Neuronal stem cell (in vitro differentiated cells): ENCODE data around the gene PDRG1.
A peak's percentile ranks its signal among the peaks of the same experiment; 100 is the strongest.

ENCODE experiments used
- DNase-seq: peaks from one replicate; pipeline ENCODE4 v3.0.0-alpha.2; 2013; ENCODE audit warnings: low spot score
- H2AFZ ChIP-seq: one replicate; pipeline ENCODE4 v1.6.1; 2013; ENCODE audit warnings: mild to moderate bottlenecking, low read length, inconsistent platforms
- H2AK5ac ChIP-seq: 2 replicates; pipeline ENCODE4 v1.6.1; 2013; ENCODE audit warnings: low read depth, mild to moderate bottlenecking, inconsistent platforms, low read length, moderate library complexity, mixed read lengths
- H2BK120ac ChIP-seq: 2 replicates; pipeline ENCODE4 v1.6.1; 2013; ENCODE audit warnings: low read depth, mild to moderate bottlenecking, inconsistent platforms, low read length, moderate library complexity, mixed read lengths
- H2BK12ac ChIP-seq: one replicate; pipeline ENCODE4 v1.6.1; 2013; ENCODE audit warnings: low read length, inconsistent platforms
- H2BK15ac ChIP-seq: 2 replicates; pipeline ENCODE4 v1.6.1; 2013; ENCODE audit warnings: mild to moderate bottlenecking, low read length, inconsistent platforms, mixed read lengths
- H2BK5ac ChIP-seq: one replicate; pipeline ENCODE4 v1.6.1; 2013; ENCODE audit warnings: inconsistent platforms, mild to moderate bottlenecking, low read length, moderate library complexity
- H3K14ac ChIP-seq: one replicate; pipeline ENCODE4 v1.6.1; 2013; ENCODE audit warnings: low read length, inconsistent platforms
- H3K18ac ChIP-seq: 2 replicates; pipeline ENCODE4 v1.6.1; 2013; ENCODE audit warnings: low read length, inconsistent platforms
- H3K23ac ChIP-seq: 2 replicates; pipeline ENCODE4 v1.6.1; 2013; ENCODE audit warnings: low read depth, mild to moderate bottlenecking, mixed read lengths, low read length, inconsistent platforms; ENCODE audit not compliant: poor library complexity
- H3K27ac ChIP-seq: replicated peaks from 3 replicates; pipeline ENCODE4 v1.5.1; 2013; ENCODE audit warnings: low read length, inconsistent platforms
- H3K27me3 ChIP-seq, 3 experiments: 2 replicates each; pipeline ENCODE4 v1.6.1; 2013; ENCODE audit warnings: low read length in 3 of 3, mild to moderate bottlenecking in 2 of 3, inconsistent platforms in 1 of 3, low read depth in 1 of 3, mixed read lengths in 1 of 3, moderate library complexity in 1 of 3; ENCODE audit not compliant: control insufficient read depth in 3 of 3, insufficient read depth in 3 of 3
- H3K36me3 ChIP-seq, 2 donors: replicated peaks in 1 of 2; 2 replicates each; pipeline ENCODE4 v1.6.1; 2013; ENCODE audit warnings: low read length in 2 of 2; ENCODE audit not compliant: control insufficient read depth in 2 of 2, insufficient read depth in 2 of 2
- H3K4ac ChIP-seq: 2 replicates; pipeline ENCODE4 v1.6.1; 2013; ENCODE audit warnings: inconsistent platforms, mild to moderate bottlenecking, low read length, moderate library complexity
- H3K4me1 ChIP-seq, 2 donors: 1 replicate in 1 of 2; 2 replicates in 1 of 2; pipeline ENCODE4 v1.6.1; 2013; ENCODE audit warnings: low read length in 2 of 2, low read depth in 1 of 2; ENCODE audit not compliant: control insufficient read depth in 2 of 2, insufficient read depth in 1 of 2
- H3K4me2 ChIP-seq: one replicate; pipeline ENCODE4 v1.6.1; 2013; ENCODE audit warnings: mild to moderate bottlenecking, low read length, inconsistent platforms; ENCODE audit not compliant: insufficient read depth, poor library complexity, severe bottlenecking
- H3K4me3 ChIP-seq, 2 donors: 2 replicates each; pipeline ENCODE4 v1.5.1; 2013; ENCODE audit warnings: low read length in 2 of 2, mild to moderate bottlenecking in 2 of 2, inconsistent platforms in 1 of 2, moderate library complexity in 1 of 2
- H3K79me1 ChIP-seq: one replicate; pipeline ENCODE4 v1.6.1; 2013; ENCODE audit warnings: low read depth, mild to moderate bottlenecking, inconsistent platforms, low read length, moderate library complexity
- H3K9ac ChIP-seq: one replicate; pipeline ENCODE4 v1.6.1; 2013; ENCODE audit warnings: mild to moderate bottlenecking, low read depth, low read length, inconsistent platforms; ENCODE audit not compliant: poor library complexity
- H3K9me3 ChIP-seq, 2 donors: replicated peaks in 1 of 2; 2 replicates each; pipeline versions ENCODE3 to v1.6.1; 2013; ENCODE audit warnings: low read length in 2 of 2, mild to moderate bottlenecking in 2 of 2, inconsistent platforms in 1 of 2, low read depth in 1 of 2, mixed read lengths in 1 of 2, moderate library complexity in 1 of 2; ENCODE audit not compliant: control insufficient read depth in 2 of 2, insufficient read depth in 1 of 2
- H4K8ac ChIP-seq: one replicate; pipeline ENCODE4 v1.6.1; 2013; ENCODE audit warnings: low read depth, mild to moderate bottlenecking, inconsistent platforms, low read length, moderate library complexity
- H4K91ac ChIP-seq: one replicate; pipeline ENCODE4 v1.6.1; 2013; ENCODE audit warnings: low read length, low read depth, mild to moderate bottlenecking, inconsistent platforms; ENCODE audit not compliant: poor library complexity
- WGBS, 2 donors: extraction: QIAGEN DNeasy Blood & Tissue Kit; methylation state at CpG; one replicate each; pipeline ENCODE4 v1.1.7; 2013; ENCODE audit warnings: missing lambda C conversion rate in 2 of 2, mixed read lengths in 1 of 2; ENCODE audit not compliant: insufficient read length in 2 of 2, insufficient replicate concordance in 1 of 2; ENCODE audit errors: extremely low coverage in 2 of 2; 5-methylcytosine and 5-hydroxymethylcytosine counted together

Gene PDRG1

DNA sequence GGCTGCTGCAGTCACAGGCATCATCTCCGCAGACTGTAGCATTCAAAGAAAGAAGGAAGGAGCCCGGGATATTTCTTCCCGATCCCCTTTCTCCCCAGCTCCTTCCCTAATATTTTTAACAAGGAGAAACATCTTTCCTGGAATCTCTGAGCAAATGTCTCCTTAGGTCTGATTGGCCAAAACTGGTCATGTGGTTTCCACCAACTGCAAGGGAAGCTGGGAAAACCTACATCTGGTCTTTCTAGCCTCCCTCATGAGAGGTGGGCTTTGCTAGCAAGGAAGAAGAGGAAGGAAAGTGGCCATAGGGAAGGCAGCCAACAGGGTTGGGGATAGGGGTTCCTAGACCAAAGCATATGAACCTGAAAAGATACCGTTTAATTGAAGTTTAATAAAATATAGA is 35.1 kb downstream of the PDRG1 start:
- no peak overlapping the region for H3K9ac ChIP-seq
- no peak overlapping the region for H3K4me2 ChIP-seq
- no peak overlapping the region for H4K8ac ChIP-seq
- H2AK5ac ChIP-seq: no peak overlapping the region
- no peaks in the 10 kb centered on the region for H3K79me1 ChIP-seq
- H3K23ac ChIP-seq: no peak overlapping the region
- H2BK120ac ChIP-seq: no peak overlapping the region
- no peaks in the 10 kb centered on the region for H3K9me3 ChIP-seq
- WGBS, 2 donors: no CpG with 5 or more reads among the region's 4 CpGs
- DNase-seq: no peak
- H3K27me3 ChIP-seq: no peaks in the 10 kb centered on the region
- no peak overlapping the region for H2BK12ac ChIP-seq
- H3K27ac ChIP-seq: no peak overlapping the region
- no peak overlapping the region for H2AFZ ChIP-seq
- no peak overlapping the region for H3K4ac ChIP-seq
- H3K4me1 ChIP-seq: no peaks in the 10 kb centered on the region
- H3K18ac ChIP-seq: no peak overlapping the region
- no peak overlapping the region for H2BK5ac ChIP-seq
- no peak overlapping the region for H2BK15ac ChIP-seq
- no peak overlapping the region for H4K91ac ChIP-seq
- no peak overlapping the region for H3K4me3 ChIP-seq
- no peak overlapping the region for H3K14ac ChIP-seq
- no peaks in the 10 kb centered on the region for H3K36me3 ChIP-seq

DNA sequence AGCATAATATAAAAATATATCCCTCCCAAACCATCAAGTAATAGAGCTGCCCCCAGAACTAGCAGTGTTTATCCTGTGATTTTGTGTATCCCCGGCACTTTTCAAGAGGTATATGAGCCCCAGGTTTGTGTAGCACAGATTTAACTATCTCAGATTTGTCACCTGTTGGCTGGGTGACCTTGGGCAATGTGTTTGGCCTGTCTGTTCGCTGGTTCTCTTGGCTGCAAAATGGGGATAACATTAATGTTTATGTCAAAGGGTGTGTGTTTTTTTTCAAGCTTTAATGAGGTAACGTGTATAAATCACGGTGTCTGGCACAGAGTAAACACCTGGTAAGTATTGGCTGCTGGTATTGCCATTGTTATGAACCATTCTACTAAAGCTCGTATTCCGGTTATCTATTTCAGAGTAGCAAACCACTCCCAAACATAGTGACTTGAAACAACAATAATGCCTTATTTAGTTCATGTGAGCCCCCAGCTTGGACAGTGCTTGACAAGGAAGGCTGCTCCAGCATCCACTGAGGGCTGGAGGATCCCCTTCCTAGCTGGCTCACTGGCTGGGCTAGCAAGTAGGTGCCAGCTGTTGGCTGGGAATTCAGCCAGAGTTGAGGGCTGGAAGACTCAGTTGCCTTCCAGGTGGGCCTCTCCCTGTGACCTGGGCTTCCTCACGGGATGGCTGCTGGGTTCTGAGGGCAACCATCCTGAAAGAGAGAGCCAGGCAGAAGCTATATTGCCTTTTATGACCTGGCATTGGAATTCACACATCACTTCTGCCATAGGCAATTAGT is 36.2 kb downstream of the PDRG1 start:
- Histone ChIP-seq H3K36me3 (no peaks in the 10 kb centered on the region), H2BK5ac (no peak overlapping the region), H3K14ac (no peak overlapping the region), H4K8ac (no peak overlapping the region), H3K4me2 (no peak overlapping the region), H3K4me1 (peaks cover 0 to 4% of the 10 kb centered on the region in 2 donors), H3K27ac (no peak overlapping the region), H3K4me3 (no peak overlapping the region), H3K9me3 (no peaks in the 10 kb centered on the region), H2AFZ (no peak overlapping the region), H3K23ac (no peak overlapping the region), H2AK5ac (no peak overlapping the region), H3K4ac (no peak overlapping the region), H2BK12ac (no peak overlapping the region), H2BK120ac (no peak overlapping the region), H2BK15ac (no peak overlapping the region), H3K18ac (no peak overlapping the region), H3K27me3 (no peaks in the 10 kb centered on the region), H3K9ac (no peak overlapping the region), H3K79me1 (no peaks in the 10 kb centered on the region), H4K91ac (no peak overlapping the region)
- WGBS, 2 donors: no CpG with 5 or more reads among the region's 7 CpGs
- no peak for DNase-seq

DNA sequence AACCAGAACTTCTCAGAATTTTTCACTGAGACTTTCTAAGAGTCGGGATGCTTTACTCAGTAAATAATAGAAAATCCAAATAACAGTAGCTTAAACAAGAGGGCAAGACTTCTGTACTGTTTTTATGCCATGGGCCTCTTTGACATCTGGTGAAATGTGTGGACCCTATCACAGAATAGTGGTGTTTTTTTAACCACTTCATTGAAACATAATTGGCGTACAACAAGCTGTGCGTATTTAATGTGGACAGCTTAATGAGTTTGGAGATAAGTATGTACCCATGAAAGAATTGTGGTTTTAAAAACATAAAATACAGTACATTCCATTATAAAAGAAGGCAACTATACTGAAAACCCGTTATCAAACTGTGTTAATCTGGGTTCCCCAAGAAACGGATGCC is 37.7 kb downstream of the PDRG1 start:
- WGBS, 2 donors: no CpG with 5 or more reads among the region's 5 CpGs
- H2BK5ac ChIP-seq: no peak overlapping the region

DNA sequence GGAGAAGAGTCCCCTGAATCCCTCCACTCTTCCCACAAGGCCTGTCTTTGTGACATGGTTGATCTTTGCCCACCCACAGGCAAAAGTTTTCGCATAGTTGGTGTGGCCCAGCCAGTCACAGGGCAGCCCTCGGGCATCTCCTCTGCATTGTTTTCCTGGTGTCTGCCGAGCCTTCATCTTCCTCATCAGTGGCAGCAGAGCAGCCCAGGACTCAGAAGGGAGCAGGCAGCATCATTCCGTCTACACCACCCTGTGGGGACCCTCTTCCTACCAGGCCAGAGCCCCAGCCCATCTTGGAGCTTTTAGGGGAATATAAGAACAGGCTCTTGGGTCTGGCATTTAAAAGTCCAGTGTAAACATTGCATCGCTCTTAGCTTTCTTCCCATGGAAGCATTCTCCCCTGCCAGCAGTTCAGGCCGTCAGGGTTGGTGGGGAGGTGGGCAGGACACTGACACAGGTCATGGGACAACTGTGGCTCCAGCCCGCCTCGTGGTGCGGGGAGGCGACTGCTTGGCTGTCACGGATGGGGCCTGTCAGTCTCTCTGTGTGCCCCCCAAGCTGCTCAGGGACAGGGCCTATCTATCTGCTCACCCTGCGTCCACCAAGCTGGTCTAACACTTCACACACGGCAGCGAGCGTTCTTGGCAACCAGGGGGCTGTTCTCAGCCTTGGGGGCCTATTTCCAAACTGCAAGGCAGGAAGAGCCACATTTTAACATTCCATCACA is 38.3 kb downstream of the PDRG1 start:
- H3K4ac ChIP-seq: no peak overlapping the region
- H3K23ac ChIP-seq: peak overlapping the region; percentile 45
- no CpG with 5 or more reads among the region's 15 CpGs for WGBS, 2 donors
- H3K79me1 ChIP-seq: no peaks in the 10 kb centered on the region
- no peak overlapping the region for H3K9ac ChIP-seq
- no peak overlapping the region for H4K8ac ChIP-seq
- H3K4me3 ChIP-seq: no peak overlapping the region
- no peak overlapping the region for H2BK15ac ChIP-seq
- H2AFZ ChIP-seq: no peak overlapping the region
- H3K27ac ChIP-seq: no peak overlapping the region
- no peaks in the 10 kb centered on the region for H3K9me3 ChIP-seq
- no peak overlapping the region for H3K14ac ChIP-seq
- H3K36me3 ChIP-seq: no peaks in the 10 kb centered on the region
- no peak overlapping the region for H2BK12ac ChIP-seq
- peak overlapping the region; percentile 82 for H3K18ac ChIP-seq
- peak overlapping the region; percentile 4 for H2BK5ac ChIP-seq
- H3K4me2 ChIP-seq: no peak overlapping the region
- H3K27me3 ChIP-seq: no peaks in the 10 kb centered on the region
- H4K91ac ChIP-seq: no peak overlapping the region
- H2BK120ac ChIP-seq: no peak overlapping the region
- H2AK5ac ChIP-seq: no peak overlapping the region
- H3K4me1 ChIP-seq: peaks cover 0 to 4% of the 10 kb centered on the region in 2 donors
- no peak for DNase-seq

More for the DNA sequence above, 37.7 kb downstream of the PDRG1 start:
- Histone ChIP-seq H3K9ac (no peak overlapping the region), H4K91ac (no peak overlapping the region), H2AK5ac (no peak overlapping the region), H3K4me3 (no peak overlapping the region), H3K23ac (no peak overlapping the region), H3K14ac (no peak overlapping the region), H3K9me3 (no peaks in the 10 kb centered on the region), H3K27ac (no peak overlapping the region), H3K18ac (no peak overlapping the region), H3K4me1 (peaks cover 0 to 4% of the 10 kb centered on the region in 2 donors), H2BK12ac (no peak overlapping the region), H3K36me3 (no peaks in the 10 kb centered on the region), H4K8ac (no peak overlapping the region), H2BK120ac (no peak overlapping the region), H3K27me3 (no peaks in the 10 kb centered on the region), H2BK15ac (no peak overlapping the region), H3K4ac (no peak overlapping the region), H3K79me1 (no peaks in the 10 kb centered on the region), H2AFZ (no peak overlapping the region), H3K4me2 (no peak overlapping the region)
- DNase-seq: no peak
